Measurements from ENCODE around the gene PYCARD.

The PYCARD gene

GRCh38 chr16:31182391-31182790 is 20.2 kb downstream of the PYCARD start:
- TF ChIP-seq CREB5 (CRISPR knock-in tag; IDR thresholded peaks at IDR 0.05; ENCODE audit: low read depth) (no peak), ARNTL (CRISPR knock-in tag; IDR thresholded peaks at IDR 0.05; ENCODE audit: borderline replicate concordance, low read depth) (no peak), BACH2 (CRISPR knock-in tag; IDR thresholded peaks at IDR 0.05; ENCODE audit: borderline replicate concordance) (no peak), TSHZ2 (CRISPR knock-in tag; IDR thresholded peaks at IDR 0.05) (no peak), SNAI2 (CRISPR knock-in tag; IDR thresholded peaks at IDR 0.05) (no peak)
- ATAC-seq: no peak

GRCh38 chr16:31181102-31181830 is 21.3 kb downstream of the PYCARD start:
- peak; percentile 5 for ATAC-seq
- TF ChIP-seq CSDC2 (CRISPR knock-in tag; IDR thresholded peaks at IDR 0.05) (no peak), SNAI2 (CRISPR knock-in tag; IDR thresholded peaks at IDR 0.05) (no peak), PPARA (CRISPR knock-in tag; IDR thresholded peaks at IDR 0.05; ENCODE audit: borderline replicate concordance) (no peak), ZNF565 (CRISPR knock-in tag; conservative IDR thresholded peaks at IDR 0.05; ENCODE audit: low read depth) (no peak), TOX (CRISPR knock-in tag; IDR thresholded peaks at IDR 0.05; ENCODE audit: borderline replicate concordance) (no peak), RARB (CRISPR knock-in tag; IDR thresholded peaks at IDR 0.05) (no peak), ZFP30 (CRISPR knock-in tag; IDR thresholded peaks at IDR 0.05) (no peak), TCF4 (CRISPR knock-in tag; IDR thresholded peaks at IDR 0.05; ENCODE audit: borderline replicate concordance) (no peak), PATZ1 (CRISPR knock-in tag; IDR thresholded peaks at IDR 0.05; ENCODE audit: borderline replicate concordance) (no peak), ZFP3 (CRISPR knock-in tag; IDR thresholded peaks at IDR 0.05) (no peak), CREB5 (CRISPR knock-in tag; IDR thresholded peaks at IDR 0.05; ENCODE audit: low read depth) (no peak)

GRCh38 chr16:31179747-31180459 is 22.7 kb downstream of the PYCARD start, which contains the start of gene FUS:
Gene FUS, plus strand, starts transcription at chr16:31180139. Its CDS starts 76 bp downstream, at chr16:31180215.
- peak; percentile 74 for ATAC-seq
- TF ChIP-seq POU6F1 (CRISPR knock-in tag; IDR thresholded peaks at IDR 0.05; ENCODE audit: borderline replicate concordance, low read depth) (peak; percentile 34; the same call in 1 of the 2 replicates), CSRNP3 (CRISPR knock-in tag; IDR thresholded peaks at IDR 0.05) (no peak), ZNF70 (CRISPR knock-in tag; IDR thresholded peaks at IDR 0.05) (peak; percentile 37; the same call in 1 of the 2 replicates), ZFP3 (CRISPR knock-in tag; IDR thresholded peaks at IDR 0.05) (0 out of 2 replicates have a peak, but pooled peaks have one; percentile 21), ZC3H10 (CRISPR knock-in tag; IDR thresholded peaks at IDR 0.05) (no peak), TSHZ2 (CRISPR knock-in tag; IDR thresholded peaks at IDR 0.05) (no peak), CREB5 (CRISPR knock-in tag; IDR thresholded peaks at IDR 0.05; ENCODE audit: low read depth) (no peak), PPARA (CRISPR knock-in tag; IDR thresholded peaks at IDR 0.05; ENCODE audit: borderline replicate concordance) (no peak)
